ENCODE results near the gene GLB1L.
A peak's percentile ranks its signal among the peaks of the same experiment; 100 is the strongest.

GLB1L gene

DNA sequence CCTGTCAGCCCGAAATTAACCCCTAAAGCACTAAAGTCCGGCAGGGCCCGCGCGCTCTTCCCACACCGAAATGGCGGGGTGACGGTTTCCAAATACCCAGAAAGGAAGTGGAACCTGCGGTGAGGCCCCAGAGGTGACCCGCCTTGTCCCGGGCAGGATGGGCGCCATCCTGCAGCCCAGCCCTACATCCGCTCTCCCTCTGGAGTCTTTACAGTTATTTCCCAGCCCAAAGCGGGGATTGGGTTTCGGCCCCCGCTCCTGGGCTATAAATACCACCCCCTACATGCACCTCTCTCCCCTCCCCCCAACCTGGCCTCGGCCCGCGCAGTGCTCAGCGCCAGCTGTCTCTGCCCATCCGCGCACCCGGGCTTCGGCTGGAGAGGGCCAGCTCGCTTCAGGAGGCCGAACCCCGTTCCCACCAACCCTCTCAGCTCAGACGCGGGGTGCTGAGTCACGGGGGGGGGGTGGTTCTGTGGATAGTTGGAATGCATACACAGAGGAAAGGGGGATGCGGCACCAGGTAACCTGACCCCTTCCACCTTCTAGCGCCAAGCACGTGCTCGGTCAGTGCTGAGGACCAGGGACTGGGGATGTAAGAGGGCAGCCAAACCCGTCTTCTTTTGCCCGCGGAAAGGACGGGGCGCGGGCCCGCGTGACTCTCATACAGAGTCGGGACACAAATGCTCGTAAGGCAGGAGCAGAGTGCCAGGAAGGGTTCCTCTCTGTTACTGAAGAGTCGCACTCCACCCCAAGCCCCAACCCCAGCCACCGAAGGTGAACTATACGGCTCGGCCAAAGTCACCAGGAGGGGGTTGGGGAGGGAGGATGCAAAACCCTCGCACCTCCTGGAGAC lies 7.9 kb upstream of the GLB1L start, which contains the start of gene TUBA4B:
TSS of gene TUBA4B (plus strand) at position 344 of the 853 bp plus-strand sequence. CDS start at position 509, 165 bp downstream.
- TF ChIP-seq POLR2AphosphoS5 (IDR thresholded peaks at IDR 0.05; ENCODE audit: borderline replicate concordance, low read depth, low read length) = no peak
- TF ChIP-seq FOXP2 (optimal IDR thresholded peaks at IDR 0.05; ENCODE audit: control extremely low read depth, extremely low read length, insufficient read depth) = no peak
- no peak for TF ChIP-seq EZH2 (IDR thresholded peaks at IDR 0.05)
- peak within 1 kb of the TSS; percentile 94 for H3K4me3 ChIP-seq
- no peak for DNase-seq (ENCODE audit: low read depth, low spot score)
- no peaks in the 10 kb centered on the region for H3K9me3 ChIP-seq (ENCODE audit: low read depth, low read length)
- no peaks in the 10 kb centered on the region; the same call in 1 of the 2 replicates for H3K36me3 ChIP-seq (ENCODE audit: insufficient read depth, low read length)
- H3K27ac ChIP-seq = no peak within 1 kb of the TSS
- H3K9ac ChIP-seq (ENCODE audit: insufficient read length) = peak within 1 kb of the TSS; percentile 60

GRCh38 chr2:219252570-219252899 lies 7.3 kb upstream of the GLB1L start:
- Histone ChIP-seq H3K27ac (no peak overlapping the region), H3K36me3 (ENCODE audit: insufficient read depth, low read length) (no peaks in the 10 kb centered on the region; the same call in 1 of the 2 replicates), H3K9ac (ENCODE audit: insufficient read length) (peak overlapping the region; percentile 60), H3K4me3 (peak overlapping the region; percentile 94), H3K9me3 (ENCODE audit: low read depth, low read length) (no peaks in the 10 kb centered on the region)
- TF ChIP-seq EZH2 (IDR thresholded peaks at IDR 0.05) = no peak
- TF ChIP-seq FOXP2 (optimal IDR thresholded peaks at IDR 0.05; ENCODE audit: control extremely low read depth, extremely low read length, insufficient read depth) = no peak
- TF ChIP-seq POLR2AphosphoS5 (IDR thresholded peaks at IDR 0.05; ENCODE audit: borderline replicate concordance, low read depth, low read length) = no peak
- DNase-seq (ENCODE audit: low read depth, low spot score) = no peak

DNA sequence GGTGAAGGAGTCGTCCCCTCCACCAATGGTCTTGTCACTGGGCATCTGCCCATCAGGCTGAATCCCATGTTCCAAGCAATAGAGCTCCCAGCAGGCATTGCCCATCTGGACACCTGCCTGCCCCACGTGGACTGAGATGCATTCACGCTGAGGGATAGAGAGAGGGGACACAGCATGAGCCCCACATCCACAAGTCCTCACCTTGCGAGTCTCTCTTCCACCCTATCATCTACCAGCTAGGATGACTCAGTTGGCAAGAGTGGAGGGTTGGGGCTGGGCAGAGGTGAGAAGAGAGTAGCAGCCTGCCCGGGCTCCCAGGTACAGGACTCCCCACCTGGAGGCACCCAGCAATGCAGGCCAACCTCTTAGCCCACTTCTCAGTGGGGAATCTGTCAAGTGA lies 6.8 kb upstream of the GLB1L start:
- TF ChIP-seq EZH2 (IDR thresholded peaks at IDR 0.05) (no peak), FOXP2 (optimal IDR thresholded peaks at IDR 0.05; ENCODE audit: control extremely low read depth, extremely low read length, insufficient read depth) (no peak), POLR2AphosphoS5 (IDR thresholded peaks at IDR 0.05; ENCODE audit: borderline replicate concordance, low read depth, low read length) (no peak)
- H3K36me3 ChIP-seq (ENCODE audit: insufficient read depth, low read length) = no peaks in the 10 kb centered on the region; the same call in 1 of the 2 replicates
- H3K27ac ChIP-seq = no peak overlapping the region

GRCh38 chr2:219251656-219252055 lies 6.4 kb upstream of the GLB1L start:
- no peak for DNase-seq (ENCODE audit: low read depth, low spot score)
- no peak overlapping the region for H3K9ac ChIP-seq (ENCODE audit: insufficient read length)
- H3K4me3 ChIP-seq = no peak overlapping the region
- no peaks in the 10 kb centered on the region for H3K9me3 ChIP-seq (ENCODE audit: low read depth, low read length)
- H3K36me3 ChIP-seq (ENCODE audit: insufficient read depth, low read length) = no peaks in the 10 kb centered on the region; the same call in 1 of the 2 replicates
- TF ChIP-seq POLR2AphosphoS5 (IDR thresholded peaks at IDR 0.05; ENCODE audit: borderline replicate concordance, low read depth, low read length) (no peak), EZH2 (IDR thresholded peaks at IDR 0.05) (no peak), FOXP2 (optimal IDR thresholded peaks at IDR 0.05; ENCODE audit: control extremely low read depth, extremely low read length, insufficient read depth) (no peak)
- no peak overlapping the region for H3K27ac ChIP-seq

More for the DNA sequence above, 6.8 kb upstream of the GLB1L start:
- no peak overlapping the region for H3K9ac ChIP-seq (ENCODE audit: insufficient read length)
- H3K4me3 ChIP-seq = 0 out of 2 replicates have a peak overlapping the region, but pooled peaks have one; percentile 94
- no peak for DNase-seq (ENCODE audit: low read depth, low spot score)
- H3K9me3 ChIP-seq (ENCODE audit: low read depth, low read length) = no peaks in the 10 kb centered on the region

DNA sequence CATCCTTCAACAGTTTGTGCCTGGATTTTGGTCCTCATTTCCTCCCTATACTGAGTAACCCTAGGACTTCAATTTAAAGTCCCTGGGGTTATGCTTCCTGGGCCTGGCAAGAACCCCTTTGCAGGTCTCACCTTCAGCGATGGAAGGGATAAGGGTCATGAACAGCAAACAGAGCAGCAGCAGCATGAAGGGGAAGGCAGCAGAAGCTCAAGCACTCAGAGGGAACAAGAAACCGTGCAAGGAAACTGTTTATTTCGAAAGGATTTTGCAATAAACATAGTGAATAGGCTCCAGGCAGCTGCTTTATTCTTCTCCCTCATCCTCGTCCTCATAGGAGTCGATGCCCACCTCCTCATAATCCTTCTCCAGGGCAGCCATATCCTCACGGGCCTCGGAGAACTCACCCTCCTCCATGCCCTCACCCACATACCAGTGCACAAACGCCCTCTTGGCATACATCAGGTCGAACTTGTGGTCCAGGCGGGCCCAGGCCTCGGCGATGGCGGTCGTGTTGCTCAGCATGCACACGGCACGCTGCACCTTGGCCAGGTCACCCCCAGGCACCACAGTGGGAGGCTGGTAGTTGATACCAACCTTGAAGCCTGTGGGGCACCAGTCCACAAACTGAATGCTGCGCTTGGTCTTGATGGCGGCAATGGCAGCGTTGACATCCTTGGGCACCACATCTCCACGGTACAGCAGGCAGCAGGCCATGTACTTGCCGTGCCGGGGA lies 5.0 kb upstream of the GLB1L start:
- peak overlapping the region; percentile 34 for H3K4me3 ChIP-seq
- peak overlapping the region; percentile 6 for H3K9ac ChIP-seq (ENCODE audit: insufficient read length)
- no peaks in the 10 kb centered on the region; the same call in 1 of the 2 replicates for H3K36me3 ChIP-seq (ENCODE audit: insufficient read depth, low read length)
- no peak; the same call in 1 of the 2 replicates for TF ChIP-seq POLR2AphosphoS5 (IDR thresholded peaks at IDR 0.05; ENCODE audit: borderline replicate concordance, low read depth, low read length)
- no peak for TF ChIP-seq EZH2 (IDR thresholded peaks at IDR 0.05)
- TF ChIP-seq FOXP2 (optimal IDR thresholded peaks at IDR 0.05; ENCODE audit: control extremely low read depth, extremely low read length, insufficient read depth) = no peak
- peak overlapping the region; percentile 87 for H3K27ac ChIP-seq
- no peak for DNase-seq (ENCODE audit: low read depth, low spot score)
- H3K9me3 ChIP-seq (ENCODE audit: low read depth, low read length) = no peaks in the 10 kb centered on the region

DNA sequence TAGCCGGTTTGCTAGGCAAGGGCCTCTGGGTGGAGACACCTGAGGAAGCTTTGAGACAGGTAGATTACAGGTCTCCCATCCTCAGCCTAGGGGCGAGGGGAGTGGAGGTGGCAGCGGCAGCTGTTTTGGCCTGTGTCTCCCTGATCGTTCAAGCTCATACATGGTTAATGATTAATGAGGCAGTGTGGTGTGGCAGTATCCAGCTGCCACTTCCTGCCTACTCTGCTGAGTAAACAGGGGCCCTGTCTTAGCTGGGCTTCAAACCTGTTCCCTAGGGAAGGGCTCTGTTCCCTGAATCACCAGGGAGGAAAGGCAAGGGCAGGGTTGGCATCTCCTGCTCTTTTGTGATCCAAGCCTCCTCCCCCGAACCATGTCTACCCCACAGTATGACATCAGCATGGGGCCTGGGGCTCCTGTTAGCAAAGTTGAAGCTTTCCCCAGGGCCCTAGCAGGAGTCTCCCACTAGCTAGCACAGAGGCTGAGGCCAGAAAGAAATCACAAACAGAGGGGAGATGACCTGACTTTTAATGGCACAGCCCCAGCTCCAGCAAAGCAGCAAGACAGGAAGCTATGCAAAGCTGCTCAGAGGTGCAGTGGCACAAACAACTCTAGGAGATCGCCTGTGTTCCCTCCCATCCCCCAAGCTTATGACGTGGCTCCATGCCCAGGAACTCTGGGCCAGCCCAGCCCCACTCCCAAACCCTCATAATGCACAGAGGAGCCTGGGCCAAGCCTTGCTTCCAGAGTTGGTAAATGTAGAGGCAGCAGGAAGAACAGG lies 4.1 kb upstream of the GLB1L start:
- peak overlapping the region; percentile 87 for H3K27ac ChIP-seq
- peak overlapping the region; percentile 34 for H3K4me3 ChIP-seq
- H3K9me3 ChIP-seq (ENCODE audit: low read depth, low read length) = no peaks in the 10 kb centered on the region
- H3K36me3 ChIP-seq (ENCODE audit: insufficient read depth, low read length) = no peaks in the 10 kb centered on the region; the same call in 1 of the 2 replicates
- peak; percentile 52 for TF ChIP-seq POLR2AphosphoS5 (IDR thresholded peaks at IDR 0.05; ENCODE audit: borderline replicate concordance, low read depth, low read length)
- TF ChIP-seq EZH2 (IDR thresholded peaks at IDR 0.05) = no peak
- peak; percentile 73 for TF ChIP-seq FOXP2 (optimal IDR thresholded peaks at IDR 0.05; ENCODE audit: control extremely low read depth, extremely low read length, insufficient read depth)
- peak; percentile 20 for DNase-seq (ENCODE audit: low read depth, low spot score)
- H3K9ac ChIP-seq (ENCODE audit: insufficient read length) = peak overlapping the region; percentile 6

DNA sequence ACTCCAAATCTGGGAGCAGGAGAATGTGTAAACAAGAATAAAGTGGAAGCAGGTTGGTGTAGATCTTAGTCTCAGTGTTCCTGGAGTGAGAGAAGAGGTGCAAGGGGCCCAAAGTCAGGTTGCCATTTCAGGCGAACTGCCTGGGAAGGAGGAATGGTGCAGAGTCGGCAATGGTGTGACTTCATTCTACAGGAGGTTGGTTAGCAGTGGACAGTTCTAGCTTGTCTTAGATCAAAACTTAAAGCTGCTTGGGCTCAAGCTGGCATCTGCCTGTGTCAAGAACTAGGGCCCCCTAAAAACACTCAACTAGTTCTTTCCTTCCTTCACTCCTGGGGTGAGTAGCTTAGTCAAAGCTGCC lies 3.6 kb upstream of the GLB1L start:
- TF ChIP-seq POLR2AphosphoS5 (IDR thresholded peaks at IDR 0.05; ENCODE audit: borderline replicate concordance, low read depth, low read length) (no peak), EZH2 (IDR thresholded peaks at IDR 0.05) (no peak)
- Histone ChIP-seq H3K9me3 (ENCODE audit: low read depth, low read length) (no peaks in the 10 kb centered on the region), H3K9ac (ENCODE audit: insufficient read length) (no peak overlapping the region), H3K36me3 (ENCODE audit: insufficient read depth, low read length) (no peaks in the 10 kb centered on the region; the same call in 1 of the 2 replicates), H3K4me3 (peak overlapping the region; percentile 34; the same call in 1 of the 2 replicates), H3K27ac (peak overlapping the region; percentile 87)
- DNase-seq (ENCODE audit: low read depth, low spot score) = no peak
